CD14-positive monocyte (primary cell): ENCODE measurements around the gene GABRA1. TPM values are rescaled to one million over a fixed set of nuclear protein-coding genes. Genes with fewer than 3 reads are reported as not detected.
A peak's percentile ranks its signal among the peaks of the same experiment; 100 is the strongest.

Source experiments
- DNase-seq, 3 donors: peaks; one replicate each; pipeline ENCODE4 v3.0.0-alpha.2; 2011 to 2022
- H2AFZ ChIP-seq: 2 replicates; pipeline ENCODE4 v1.6.0; 2012; ENCODE audit warnings: mild to moderate bottlenecking, low read depth, low read length, inconsistent platforms; ENCODE audit not compliant: insufficient read depth, poor library complexity, severe bottlenecking
- H3K27ac ChIP-seq, 2 donors: 1 replicate in 1 of 2; 2 replicates in 1 of 2; pipeline ENCODE4 v1.5.1; 2012 to 2013; ENCODE audit warnings: low read length in 2 of 2, control low read depth in 1 of 2, inconsistent platforms in 1 of 2, low read depth in 1 of 2, mild to moderate bottlenecking in 1 of 2
- H3K27me3 ChIP-seq, 2 donors: one replicate each; pipeline versions ENCODE4 v1.6.0 to v1.6.1; 2011 to 2013; ENCODE audit warnings: low read length in 2 of 2; ENCODE audit not compliant: control insufficient read depth in 2 of 2, insufficient read depth in 2 of 2
- H3K36me3 ChIP-seq, 2 donors: replicated peaks in 1 of 2; 1 replicate in 1 of 2; 2 replicates in 1 of 2; pipeline versions ENCODE4 v1.5.1 to v1.6.1; 2012 to 2013; ENCODE audit warnings: low read length in 2 of 2, control low read depth in 1 of 2, inconsistent platforms in 1 of 2, mild to moderate bottlenecking in 1 of 2; ENCODE audit not compliant: insufficient read depth in 2 of 2, control insufficient read depth in 1 of 2
- H3K4me1 ChIP-seq, 2 donors: 1 replicate in 1 of 2; 2 replicates in 1 of 2; pipeline versions ENCODE4 v1.5.1 to v1.6.1; 2012 to 2013; ENCODE audit warnings: low read length in 2 of 2, control low read depth in 1 of 2, inconsistent platforms in 1 of 2, mild to moderate bottlenecking in 1 of 2, moderate library complexity in 1 of 2; ENCODE audit not compliant: insufficient read depth in 2 of 2, control insufficient read depth in 1 of 2
- H3K4me2 ChIP-seq: replicated peaks from 2 replicates; pipeline ENCODE3; 2012; ENCODE audit warnings: low read length, moderate library complexity, mild to moderate bottlenecking; ENCODE audit not compliant: poor library complexity, severe bottlenecking; ENCODE audit errors: extremely low read depth
- H3K4me3 ChIP-seq, 3 experiments: fragments of 200-600 bp in 1 of 3; sonication (generic) in 1 of 3; replicated peaks in 1 of 3; 1 replicate in 2 of 3; 2 replicates in 1 of 3; pipeline ENCODE4 v1.5.1; 2011 to 2013; ENCODE audit warnings: low read length in 3 of 3, mild to moderate bottlenecking in 3 of 3, control low read depth in 2 of 3, low read depth in 2 of 3, inconsistent platforms in 1 of 3, moderate library complexity in 1 of 3
- H3K79me2 ChIP-seq: 2 replicates; pipeline ENCODE4 v1.6.0; 2012; ENCODE audit warnings: mild to moderate bottlenecking, control low read depth, inconsistent platforms, low read length, moderate library complexity; ENCODE audit not compliant: insufficient read depth
- H3K9ac ChIP-seq: 2 replicates; pipeline ENCODE4 v1.6.0; 2017; ENCODE audit warnings: low read length, mild to moderate bottlenecking; ENCODE audit not compliant: insufficient read depth, poor library complexity, severe bottlenecking
- H3K9me3 ChIP-seq, 2 donors: replicated peaks in 1 of 2; 1 replicate in 1 of 2; 2 replicates in 1 of 2; pipeline versions ENCODE4 v1.5.1 to v1.6.1; 2012 to 2013; ENCODE audit warnings: low read length in 2 of 2, control low read depth in 1 of 2; ENCODE audit not compliant: control insufficient read depth in 1 of 2, insufficient read depth in 1 of 2
- H4K20me1 ChIP-seq: 2 replicates; pipeline ENCODE4 v1.6.0; 2012; ENCODE audit warnings: mild to moderate bottlenecking, low read length, control low read depth, moderate library complexity; ENCODE audit not compliant: insufficient read depth
- H3K27ac Mint-ChIP-seq, 7 donors: one replicate each; pipeline ENCODE4 v1.8.0; 2020; ENCODE audit warnings: mild to moderate bottlenecking in 7 of 7, mixed read lengths in 7 of 7, moderate library complexity in 6 of 7, inconsistent platforms in 2 of 7
- H3K27me3 Mint-ChIP-seq, 3 donors: one replicate each; pipeline ENCODE4 v1.8.0; 2021 to 2022; ENCODE audit warnings: low read depth in 3 of 3, mild to moderate bottlenecking in 3 of 3, mixed read lengths in 3 of 3, moderate library complexity in 3 of 3, inconsistent platforms in 1 of 3
- H3K36me3 Mint-ChIP-seq, 2 donors: one replicate each; pipeline ENCODE4 v1.8.0; 2020; ENCODE audit warnings: mixed read lengths in 2 of 2, inconsistent platforms in 1 of 2, mild to moderate bottlenecking in 1 of 2
- H3K4me1 Mint-ChIP-seq: one replicate; pipeline ENCODE4 v1.8.0; 2020; ENCODE audit warnings: mild to moderate bottlenecking, mixed read lengths
- H3K4me3 Mint-ChIP-seq, 2 donors: one replicate each; pipeline ENCODE4 v1.8.0; 2020; ENCODE audit warnings: mild to moderate bottlenecking in 2 of 2, mixed read lengths in 2 of 2, moderate library complexity in 1 of 2
- H3K9me3 Mint-ChIP-seq, 7 donors: one replicate each; pipeline ENCODE4 v1.8.0; 2020 to 2022; ENCODE audit warnings: mixed read lengths in 7 of 7, mild to moderate bottlenecking in 6 of 7, moderate library complexity in 6 of 7, inconsistent platforms in 2 of 7
- CTCF ChIP-seq: fragments of 200-600 bp; IDR thresholded peaks from one replicate; pipeline ENCODE4 v1.8.0; 2022; ENCODE audit warnings: antibody characterized with exemption, mild to moderate bottlenecking
- WGBS: methylation state at CpG from one replicate; pipeline ENCODE4 v1.1.5; 2013; ENCODE audit warnings: missing lambda C conversion rate; ENCODE audit not compliant: insufficient coverage; 5-methylcytosine and 5-hydroxymethylcytosine counted together
- intact Hi-C, 2 donors: fragments of 100-400 bp; cut with micrococcal nuclease; formaldehyde crosslinking; loops; one replicate each; pipeline versions ENCODE4 v1.15.0 to v1.15.1; 2023
- polyA plus RNA-seq, 3 donors: library from polyadenylated mRNA; depleted of rRNA in 1 of 3; unstranded in 2 of 3; stranded (reverse) in 1 of 3; fragments of 300-500 nt in 2 of 3; fragments of >200 nt in 1 of 3; fragmentation: Illumina TruSeq in 2 of 3; gene quantifications; 1 replicate in 2 of 3; 2 replicates in 1 of 3; pipeline ENCODE4 v1.2.3, GENCODE V29; 2012 to 2021

Gene GABRA1
- polyA plus RNA-seq, 3 donors = not detected

- H4K20me1 ChIP-seq = no peaks in the 10 kb centered on the region
- no peak overlapping the region for H3K4me3 ChIP-seq
- Mint-ChIP-seq H3K4me1 (no peaks in the 10 kb centered on the region), H3K36me3 (no peaks in the 10 kb centered on the region), H3K27ac (no peak overlapping the region), H3K9me3 (peaks cover 0 to 5% (median 0%) of the 10 kb centered on the region in 7 donors), H3K27me3 (peaks cover 26 to 31% (median 29%) of the 10 kb centered on the region in 3 donors), H3K4me3 (peak overlapping the region in 1 of 2 donors; percentile 18)
- no peak overlapping the region for H2AFZ ChIP-seq
- WGBS = no CpG with 5 or more reads among the region's 12 CpGs
- no peak overlapping the region for H3K9ac ChIP-seq
- H3K9me3 ChIP-seq = peaks cover 0 to 4% of the 10 kb centered on the region in 2 donors
- no peak for TF ChIP-seq CTCF
- H3K27ac ChIP-seq = no peak overlapping the region
- H3K79me2 ChIP-seq = no peaks in the 10 kb centered on the region
- peaks cover 28 to 31% of the 10 kb centered on the region in 2 donors for H3K27me3 ChIP-seq
- intact Hi-C loops = no loop called here
- H3K4me2 ChIP-seq = no peak overlapping the region
- no peak for DNase-seq
- no peaks in the 10 kb centered on the region for H3K4me1 ChIP-seq
- no peaks in the 10 kb centered on the region for H3K36me3 ChIP-seq
Observed at GRCh38 chr5:161847447-161847846, 473 bp upstream of the GABRA1 start.

- Histone ChIP-seq H3K4me3 (no peak overlapping the region), H3K27me3 (peaks cover 28 to 31% of the 10 kb centered on the region in 2 donors), H3K27ac (no peak overlapping the region), H3K79me2 (no peaks in the 10 kb centered on the region), H2AFZ (no peak overlapping the region), H3K36me3 (no peaks in the 10 kb centered on the region), H3K9ac (no peak overlapping the region), H3K9me3 (peaks cover 0 to 4% of the 10 kb centered on the region in 2 donors), H3K4me1 (no peaks in the 10 kb centered on the region), H3K4me2 (no peak overlapping the region), H4K20me1 (no peaks in the 10 kb centered on the region)
- intact Hi-C loops = no loop called here
- no peaks in the 10 kb centered on the region for H3K4me1 Mint-ChIP-seq
- no peak overlapping the region for H3K27ac Mint-ChIP-seq
- no peak overlapping the region for H3K4me3 Mint-ChIP-seq
- H3K36me3 Mint-ChIP-seq = no peaks in the 10 kb centered on the region
- DNase-seq = no peak
- peaks cover 26 to 31% (median 29%) of the 10 kb centered on the region in 3 donors for H3K27me3 Mint-ChIP-seq
- WGBS = no CpG with 5 or more reads among the region's 3 CpGs
- no peak for TF ChIP-seq CTCF
- H3K9me3 Mint-ChIP-seq = peaks cover 0 to 5% (median 0%) of the 10 kb centered on the region in 7 donors
Observed at GRCh38 chr5:161850491-161850890, 2.6 kb downstream of the GABRA1 start.
